ENCODE results near the gene SORBS2.

The SORBS2 gene

DNA sequence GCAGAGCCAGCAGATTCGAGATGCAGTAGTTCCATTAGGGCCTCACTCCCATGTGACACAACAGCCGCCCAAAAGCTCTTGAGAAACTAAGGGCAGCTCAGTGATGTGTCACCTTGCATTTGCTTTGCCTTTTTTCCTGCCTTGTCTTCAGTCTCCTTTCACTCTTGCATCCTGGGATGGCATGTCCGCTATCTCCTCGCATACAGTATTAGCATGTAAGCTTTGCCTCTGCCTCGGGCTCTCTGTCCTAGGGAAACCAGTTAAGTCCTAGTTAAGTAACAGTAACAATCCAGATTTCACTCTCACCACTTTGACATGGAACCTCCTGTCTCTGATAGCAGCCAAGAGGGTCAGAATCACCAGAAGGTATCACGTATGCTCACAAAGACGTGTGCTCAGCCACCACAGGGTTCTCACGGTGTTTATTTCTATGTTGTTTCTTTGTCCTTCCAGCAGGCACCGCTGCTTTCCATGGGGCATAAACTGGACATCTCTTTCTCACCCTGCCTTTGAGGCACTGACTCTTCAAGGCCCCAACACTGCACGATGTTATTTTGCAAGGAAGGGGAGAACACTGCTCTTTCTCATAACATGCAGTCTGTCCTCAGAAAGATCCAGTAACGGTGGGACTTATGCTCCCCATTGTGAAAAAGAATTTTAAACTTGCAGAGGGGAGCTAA lies 26.7 kb upstream of the SORBS2 start:
- no peak overlapping the region for H3K4me3 ChIP-seq (ENCODE audit: low read depth, low read length)
- DNase-seq (ENCODE audit: low read depth), result no peak
- no peak for TF ChIP-seq CTCF (IDR thresholded peaks at IDR 0.05; ENCODE audit: low read depth, low read length, missing control alignments)

GRCh38 chr4:185838104-185838452 lies 26.1 kb upstream of the SORBS2 start:
- H3K4me3 ChIP-seq (ENCODE audit: low read depth, low read length), result no peak overlapping the region
- no peak for TF ChIP-seq CTCF (IDR thresholded peaks at IDR 0.05; ENCODE audit: low read depth, low read length, missing control alignments)
- no peak for DNase-seq (ENCODE audit: low read depth)

DNA sequence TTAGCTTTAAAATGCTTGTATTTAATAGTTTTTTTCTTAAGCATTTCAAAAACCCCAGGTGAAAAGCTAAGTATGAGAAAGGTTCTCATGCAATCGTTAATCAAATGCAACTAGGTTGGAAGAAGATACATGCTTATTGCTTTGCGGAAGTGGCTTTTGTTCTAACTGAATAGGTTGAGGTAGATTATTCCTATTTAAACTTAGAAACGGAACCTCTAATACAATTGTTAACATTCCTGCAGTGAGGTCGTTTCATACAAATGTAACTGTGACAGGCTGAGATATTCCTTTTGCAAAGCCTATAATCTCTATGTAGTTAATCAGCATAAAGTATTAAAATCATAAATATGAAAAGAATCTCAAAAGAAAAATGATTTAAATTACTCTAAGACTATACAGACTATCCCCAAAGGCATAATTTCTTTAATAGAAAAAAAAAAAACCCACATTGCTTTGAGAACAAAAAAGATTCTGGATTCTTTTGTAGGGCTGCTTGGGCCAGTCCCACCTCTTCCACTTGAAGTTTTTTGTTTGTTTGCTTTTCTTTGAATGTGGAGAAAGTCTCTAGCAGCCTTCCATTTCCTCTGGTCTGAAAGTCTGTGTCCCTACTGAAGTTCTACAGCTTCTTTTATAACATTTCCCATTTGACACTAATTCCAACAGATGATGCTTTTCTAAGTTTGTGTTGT lies 25.6 kb upstream of the SORBS2 start:
- no peak overlapping the region for H3K4me3 ChIP-seq (ENCODE audit: low read depth, low read length)
- DNase-seq (ENCODE audit: low read depth), result no peak
- no peak for TF ChIP-seq CTCF (IDR thresholded peaks at IDR 0.05; ENCODE audit: low read depth, low read length, missing control alignments)

DNA sequence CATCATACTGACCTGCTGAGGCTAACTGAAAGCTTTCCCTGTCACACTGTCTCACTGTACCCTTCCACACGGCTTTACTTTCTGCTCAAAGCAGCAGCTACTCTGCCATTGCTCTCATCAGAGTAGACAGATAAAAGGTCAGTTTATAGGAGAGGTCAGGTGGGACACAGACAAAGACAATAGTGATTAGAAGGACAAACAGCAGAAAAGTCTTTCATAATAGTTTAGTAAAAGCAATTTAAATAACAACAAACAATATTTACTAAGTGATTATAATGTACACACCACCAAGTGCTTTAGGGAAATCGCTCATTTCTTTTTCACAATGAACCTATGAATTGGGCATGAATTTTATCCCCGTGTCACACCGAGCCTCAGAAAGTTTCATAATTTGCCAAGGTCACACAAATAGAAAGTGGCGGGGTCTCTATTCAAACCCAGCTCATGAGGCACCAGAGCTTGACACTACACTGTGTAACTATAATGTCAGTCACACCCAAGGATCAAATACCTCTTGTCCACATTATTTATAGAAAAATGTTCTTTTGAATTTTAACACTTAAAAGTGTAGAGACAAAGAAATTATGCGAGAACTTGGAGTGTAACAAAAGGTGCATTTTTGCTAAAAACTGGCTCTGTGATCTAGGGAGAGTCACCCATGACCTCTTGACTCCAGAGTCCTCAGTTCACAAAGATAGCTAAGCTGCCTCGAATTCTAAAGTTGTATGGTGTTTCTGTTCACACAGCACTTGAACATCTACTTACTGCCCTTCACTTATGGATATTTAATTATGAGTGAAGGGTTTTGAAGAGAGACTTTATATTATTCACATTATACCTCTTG lies 24.5 kb upstream of the SORBS2 start:
- H3K4me3 ChIP-seq (ENCODE audit: low read depth, low read length), result no peak overlapping the region
- DNase-seq (ENCODE audit: low read depth), result no peak
- no peak for TF ChIP-seq CTCF (IDR thresholded peaks at IDR 0.05; ENCODE audit: low read depth, low read length, missing control alignments)

GRCh38 chr4:185835814-185836213 lies 23.8 kb upstream of the SORBS2 start:
- no peak for DNase-seq (ENCODE audit: low read depth)
- H3K4me3 ChIP-seq (ENCODE audit: low read depth, low read length), result no peak overlapping the region
- TF ChIP-seq CTCF (IDR thresholded peaks at IDR 0.05; ENCODE audit: low read depth, low read length, missing control alignments), result no peak

- H3K4me3 ChIP-seq (ENCODE audit: low read depth, low read length), result no peak overlapping the region
- no peak for DNase-seq (ENCODE audit: low read depth)
- no peak for TF ChIP-seq CTCF (IDR thresholded peaks at IDR 0.05; ENCODE audit: low read depth, low read length, missing control alignments)
Measured at GRCh38 chr4:185835336-185835735, 23.3 kb upstream of the SORBS2 start.
